ENCODE results near the gene UCHL3. TPM values are rescaled to one million over a fixed set of nuclear protein-coding genes. Genes with fewer than 3 reads are reported as not detected.

The UCHL3 gene
- total and polyA plus RNA-seq, 2 of the 8 experiments (the other 6 are each of a cell fraction or from before 2014, with no cell fraction given) = 33.0 to 61.1 TPM

GRCh38 chr13:75530549-75530961 lies 19.0 kb upstream of the UCHL3 start:
- no peak overlapping the region for H2BK5ac ChIP-seq (ENCODE audit: low read depth, low read length)
- H3K4me1 ChIP-seq (replicated peaks in 1 of 4; ENCODE audit: control insufficient read depth in 3 of 4, insufficient read depth in 4 of 4, low read length in 3 of 4) = no peaks in the 10 kb centered on the region
- H4K20me1 ChIP-seq (replicated peaks in 1 of 2; ENCODE audit: control insufficient read depth in 1 of 2, insufficient read depth in 2 of 2, low read length in 2 of 2) = no peaks in the 10 kb centered on the region
- no peak overlapping the region for H3K4me2 ChIP-seq (ENCODE audit: insufficient read depth in 1 of 2, low read depth in 2 of 2, low read length in 2 of 2)
- TF ChIP-seq CBX5 (IDR thresholded peaks at IDR 0.05; ENCODE audit: low read depth, low read length) (no peak), KDM4A (IDR thresholded peaks at IDR 0.05; ENCODE audit: low read depth, low read length, severe bottlenecking) (no peak), CEBPB (IDR thresholded peaks at IDR 0.05; ENCODE audit: low read depth, low read length) (no peak), SIN3A (conservative IDR thresholded peaks at IDR 0.05 in 1 of 2, IDR thresholded peaks at IDR 0.05 in 1 of 2; ENCODE audit: low read depth in 1 of 2, low read length in 2 of 2) (no peak), SAP30 (IDR thresholded peaks at IDR 0.05; ENCODE audit: insufficient read depth, insufficient replicate concordance, low read length) (no peak), GTF2F1 (IDR thresholded peaks at IDR 0.05; ENCODE audit: borderline replicate concordance, low read depth, low read length) (no peak), JUN (IDR thresholded peaks at IDR 0.05; ENCODE audit: low read depth, low read length) (no peak), RFX5 (IDR thresholded peaks at IDR 0.05; ENCODE audit: borderline replicate concordance, low read depth, low read length) (no peak)
- no peak overlapping the region for H3K4ac ChIP-seq (replicated peaks; ENCODE audit: insufficient read length, low read depth, low read length)
- H3K27ac ChIP-seq (ENCODE audit: low read depth, low read length) = no peak overlapping the region
- H2AK5ac ChIP-seq (ENCODE audit: low read depth, low read length) = no peak overlapping the region
- no peak overlapping the region for H4K91ac ChIP-seq (replicated peaks; ENCODE audit: insufficient read length, low read length)
- H3K23me2 ChIP-seq (ENCODE audit: low read depth, low read length) = no peaks in the 10 kb centered on the region
- no peak overlapping the region for H3K18ac ChIP-seq (ENCODE audit: extremely low read depth, low read length)
- no peaks in the 10 kb centered on the region for H3K79me1 ChIP-seq (ENCODE audit: low read depth, low read length)
- no peak overlapping the region for H3K23ac ChIP-seq (ENCODE audit: insufficient read length)
- ChIA-PET POLR2A (ENCODE audit: partially characterized antibody) (interaction anchor here (0.8 to 1.4 kb wide), 2 partner anchors 8 to 48 kb away, joined by 3 read pairs; no protein-coding TSS in a partner anchor), CTCF (ENCODE audit: partially characterized antibody) (interaction anchor here (1.0 to 1.7 kb wide), 2 partner anchors 13 to 114 kb away, joined by 3 to 4 read pairs; no protein-coding TSS in a partner anchor)
- H4K8ac ChIP-seq (ENCODE audit: extremely low read depth, insufficient read depth, low read length) = no peak overlapping the region
- no peak overlapping the region for H3K9ac ChIP-seq (replicated peaks in 1 of 4; ENCODE audit: extremely low read depth in 1 of 4, low read depth in 3 of 4, low read length in 3 of 4)
- peaks cover 0 to 43% (median 13%) of the 10 kb centered on the region in 4 experiments; a peak in 6 of 8 replicates for H3K36me3 ChIP-seq (ENCODE audit: control insufficient read depth in 2 of 4, insufficient read depth in 4 of 4, low read length in 3 of 4)
- no peak overlapping the region for H2BK12ac ChIP-seq (ENCODE audit: low read depth, low read length)
- H2AFZ ChIP-seq (ENCODE audit: low read length) = no peak overlapping the region
- H4K5ac ChIP-seq (ENCODE audit: insufficient read length, low read depth, low read length) = no peak overlapping the region
- H3K9me3 ChIP-seq (ENCODE audit: insufficient read depth in 2 of 2, low read depth in 1 of 2, low read length in 1 of 2) = no peaks in the 10 kb centered on the region
- peaks cover 0 to 9% of the 10 kb centered on the region in 2 experiments; a peak in 1 of 4 replicates for H3K79me2 ChIP-seq (ENCODE audit: control insufficient read depth in 1 of 2, insufficient read depth in 2 of 2, low read length in 2 of 2)
- no peaks in the 10 kb centered on the region for H3K27me3 ChIP-seq (replicated peaks in 1 of 4; ENCODE audit: control insufficient read depth in 3 of 4, extremely low read depth in 1 of 4, insufficient read depth in 3 of 4, low read length in 3 of 4)
- H2BK120ac ChIP-seq (replicated peaks; ENCODE audit: low read depth, low read length) = no peak overlapping the region
- no peak overlapping the region for H3K4me3 ChIP-seq (ENCODE audit: extremely low read depth in 1 of 4, insufficient read depth in 2 of 4, low read depth in 3 of 4, low read length in 4 of 4)
- DNase-seq (ENCODE audit: low read depth in 1 of 2, low spot score in 2 of 2) = no peak
- no peak overlapping the region for H2BK20ac ChIP-seq (ENCODE audit: low read length)
- no peak overlapping the region for H2BK15ac ChIP-seq (ENCODE audit: low read length)
- no peak overlapping the region for H3K14ac ChIP-seq (ENCODE audit: insufficient read length)
- FAIRE-seq = no peak
- H3K56ac ChIP-seq (replicated peaks; ENCODE audit: insufficient read length, low read depth, low read length) = no peak overlapping the region

All from H1 (cell line).